Subcutaneous adipose tissue (tissue), 4 donors: Measurements from ENCODE around the gene ALPG. TPM values are rescaled to one million over a fixed set of nuclear protein-coding genes. Genes with fewer than 3 reads are reported as not detected.

ENCODE experiments used
- CTCF ChIP-seq: fragments of 450-650 bp; IDR thresholded peaks from one replicate; pipeline ENCODE4 v1.5.1; 2016; ENCODE audit warnings: low read depth, mild to moderate bottlenecking, control low read depth, antibody characterized with exemption, moderate library complexity
- total RNA-seq, 4 donors: library from RNA; depleted of rRNA; stranded (reverse); fragments of >200 nt; gene quantifications; one replicate each; pipeline ENCODE4 v1.1.0, GENCODE V29; 2016

Gene ALPG
- total RNA-seq, 4 donors from 2014 or later, result not detected

- no peak for TF ChIP-seq CTCF
Observed at GRCh38 chr2:232417489-232417888, 10.8 kb downstream of the ALPG start.

- no peak for TF ChIP-seq CTCF
Observed at GRCh38 chr2:232418056-232418455, 11.4 kb downstream of the ALPG start.

GRCh38 chr2:232418466-232419244 lies 12.0 kb downstream of the ALPG start:
- no peak for TF ChIP-seq CTCF

GRCh38 chr2:232419245-232420072 lies 12.8 kb downstream of the ALPG start:
- TF ChIP-seq CTCF, result no peak

- no peak for TF ChIP-seq CTCF
Observed at GRCh38 chr2:232420073-232420454, 13.4 kb downstream of the ALPG start.

- no peak for TF ChIP-seq CTCF
Observed at GRCh38 chr2:232420463-232421188, 14.0 kb downstream of the ALPG start.
